Activated naive CD4-positive, alpha-beta T cell treated with anti-CD3 and anti-CD28 coated beads, Interleukin-2, amount 50 U/mL, for 24 hours (primary cell): ENCODE results near the gene PSME4.
"Not testable (repeated sequence)": the region's sequence is repeated elsewhere in the genome, so short reads cannot be mapped to it uniquely, and the experiment has no call there.

Source experiments
- H3K27ac Mint-ChIP-seq: one replicate; pipeline ENCODE4 v1.8.0; 2021; ENCODE audit warnings: mild to moderate bottlenecking, mixed read lengths
- H3K27me3 Mint-ChIP-seq: one replicate; pipeline ENCODE4 v1.8.0; 2021; ENCODE audit warnings: mixed read lengths
- H3K36me3 Mint-ChIP-seq: one replicate; pipeline ENCODE4 v1.8.0; 2021; ENCODE audit warnings: mixed read lengths
- H3K4me1 Mint-ChIP-seq: one replicate; pipeline ENCODE4 v1.8.0; 2021; ENCODE audit warnings: mixed read lengths
- H3K4me3 Mint-ChIP-seq: one replicate; pipeline ENCODE4 v1.8.0; 2021; ENCODE audit warnings: mild to moderate bottlenecking, mixed read lengths
- H3K9me3 Mint-ChIP-seq: one replicate; pipeline ENCODE4 v1.8.0; 2021; ENCODE audit warnings: mixed read lengths

PSME4 gene

GRCh38 chr2:53933329-53933728 lies 37.5 kb downstream of the PSME4 start:
- Mint-ChIP-seq H3K36me3 (peaks cover 29% of the 10 kb centered on the region), H3K27me3 (no peaks in the 10 kb centered on the region), H3K27ac (no peak overlapping the region), H3K4me3 (no peak overlapping the region), H3K9me3 (no peaks in the 10 kb centered on the region), H3K4me1 (peaks cover 3% of the 10 kb centered on the region)

GRCh38 chr2:53926321-53926720 lies 44.5 kb downstream of the PSME4 start:
- not testable (repeated sequence) for H3K4me3 Mint-ChIP-seq, H3K27me3 Mint-ChIP-seq, H3K27ac Mint-ChIP-seq, H3K9me3 Mint-ChIP-seq, H3K4me1 Mint-ChIP-seq
- H3K36me3 Mint-ChIP-seq = peaks cover 27% of the 10 kb centered on the region

GRCh38 chr2:53913721-53914120 lies 57.1 kb downstream of the PSME4 start:
- H3K4me1 Mint-ChIP-seq = peaks cover 23% of the 10 kb centered on the region
- no peak overlapping the region for H3K4me3 Mint-ChIP-seq
- H3K9me3 Mint-ChIP-seq = no peaks in the 10 kb centered on the region
- H3K27me3 Mint-ChIP-seq = no peaks in the 10 kb centered on the region
- peaks cover 19% of the 10 kb centered on the region for H3K36me3 Mint-ChIP-seq
- H3K27ac Mint-ChIP-seq = peak overlapping the region; percentile 12

- H3K9me3 Mint-ChIP-seq = no peaks in the 10 kb centered on the region
- H3K36me3 Mint-ChIP-seq = peaks cover 23% of the 10 kb centered on the region
- peaks cover 23% of the 10 kb centered on the region for H3K4me1 Mint-ChIP-seq
- no peak overlapping the region for H3K4me3 Mint-ChIP-seq
- H3K27me3 Mint-ChIP-seq = no peaks in the 10 kb centered on the region
- no peak overlapping the region for H3K27ac Mint-ChIP-seq
Observed at GRCh38 chr2:53911434-53912189, 59.2 kb downstream of the PSME4 start.

- peak overlapping the region; percentile 43 for H3K27ac Mint-ChIP-seq
- peaks cover 7% of the 10 kb centered on the region for H3K4me1 Mint-ChIP-seq
- H3K9me3 Mint-ChIP-seq = no peaks in the 10 kb centered on the region
- H3K27me3 Mint-ChIP-seq = no peaks in the 10 kb centered on the region
- H3K36me3 Mint-ChIP-seq = peaks cover 28% of the 10 kb centered on the region
- H3K4me3 Mint-ChIP-seq = no peak overlapping the region
Observed at GRCh38 chr2:53907582-53907981, 63.2 kb downstream of the PSME4 start.

GRCh38 chr2:53905396-53905795 lies 65.4 kb downstream of the PSME4 start:
- no peaks in the 10 kb centered on the region for H3K4me1 Mint-ChIP-seq
- H3K4me3 Mint-ChIP-seq = no peak overlapping the region
- H3K27me3 Mint-ChIP-seq = no peaks in the 10 kb centered on the region
- no peak overlapping the region for H3K27ac Mint-ChIP-seq
- no peaks in the 10 kb centered on the region for H3K9me3 Mint-ChIP-seq
- H3K36me3 Mint-ChIP-seq = peaks cover 29% of the 10 kb centered on the region

GRCh38 chr2:53903011-53903410 lies 67.8 kb downstream of the PSME4 start:
- no peaks in the 10 kb centered on the region for H3K9me3 Mint-ChIP-seq
- no peaks in the 10 kb centered on the region for H3K27me3 Mint-ChIP-seq
- no peak overlapping the region for H3K27ac Mint-ChIP-seq
- peaks cover 33% of the 10 kb centered on the region for H3K36me3 Mint-ChIP-seq
- no peak overlapping the region for H3K4me3 Mint-ChIP-seq
- H3K4me1 Mint-ChIP-seq = no peaks in the 10 kb centered on the region

GRCh38 chr2:53901192-53901591 lies 69.6 kb downstream of the PSME4 start:
- H3K4me1 Mint-ChIP-seq = no peaks in the 10 kb centered on the region
- H3K4me3 Mint-ChIP-seq = no peak overlapping the region
- no peaks in the 10 kb centered on the region for H3K9me3 Mint-ChIP-seq
- no peak overlapping the region for H3K27ac Mint-ChIP-seq
- no peaks in the 10 kb centered on the region for H3K27me3 Mint-ChIP-seq
- H3K36me3 Mint-ChIP-seq = peaks cover 28% of the 10 kb centered on the region

GRCh38 chr2:53896864-53897263 lies 73.9 kb downstream of the PSME4 start:
- Mint-ChIP-seq H3K27me3 (no peaks in the 10 kb centered on the region), H3K4me3 (no peak overlapping the region), H3K27ac (peak overlapping the region; percentile 14), H3K9me3 (no peaks in the 10 kb centered on the region), H3K36me3 (peaks cover 35% of the 10 kb centered on the region), H3K4me1 (no peaks in the 10 kb centered on the region)

- Mint-ChIP-seq H3K9me3 (no peaks in the 10 kb centered on the region), H3K4me1 (peaks cover 4% of the 10 kb centered on the region), H3K36me3 (peaks cover 34% of the 10 kb centered on the region), H3K4me3 (no peak overlapping the region), H3K27ac (no peak overlapping the region), H3K27me3 (no peaks in the 10 kb centered on the region)
Observed at GRCh38 chr2:53886406-53887280, 84.2 kb downstream of the PSME4 start.

- H3K4me1 Mint-ChIP-seq = peaks cover 4% of the 10 kb centered on the region
- H3K27ac Mint-ChIP-seq = no peak overlapping the region
- H3K9me3 Mint-ChIP-seq = no peaks in the 10 kb centered on the region
- no peak overlapping the region for H3K4me3 Mint-ChIP-seq
- no peaks in the 10 kb centered on the region for H3K27me3 Mint-ChIP-seq
- H3K36me3 Mint-ChIP-seq = peaks cover 38% of the 10 kb centered on the region
Observed at GRCh38 chr2:53884883-53885282, 85.9 kb downstream of the PSME4 start.

- no peaks in the 10 kb centered on the region for H3K9me3 Mint-ChIP-seq
- H3K36me3 Mint-ChIP-seq = peaks cover 31% of the 10 kb centered on the region
- no peak overlapping the region for H3K27ac Mint-ChIP-seq
- H3K27me3 Mint-ChIP-seq = no peaks in the 10 kb centered on the region
- H3K4me3 Mint-ChIP-seq = no peak overlapping the region
- peaks cover 4% of the 10 kb centered on the region for H3K4me1 Mint-ChIP-seq
Observed at GRCh38 chr2:53881986-53882385, 88.8 kb downstream of the PSME4 start.

GRCh38 chr2:53881360-53881759 lies 89.4 kb downstream of the PSME4 start:
- H3K36me3 Mint-ChIP-seq = peaks cover 26% of the 10 kb centered on the region
- H3K27me3 Mint-ChIP-seq = no peaks in the 10 kb centered on the region
- H3K9me3 Mint-ChIP-seq = no peaks in the 10 kb centered on the region
- H3K4me1 Mint-ChIP-seq = no peaks in the 10 kb centered on the region
- no peak overlapping the region for H3K27ac Mint-ChIP-seq
- H3K4me3 Mint-ChIP-seq = no peak overlapping the region

- peaks cover 26% of the 10 kb centered on the region for H3K36me3 Mint-ChIP-seq
- H3K27me3 Mint-ChIP-seq = no peaks in the 10 kb centered on the region
- H3K4me1 Mint-ChIP-seq = no peaks in the 10 kb centered on the region
- no peaks in the 10 kb centered on the region for H3K9me3 Mint-ChIP-seq
- no peak overlapping the region for H3K4me3 Mint-ChIP-seq
- no peak overlapping the region for H3K27ac Mint-ChIP-seq
Observed at GRCh38 chr2:53880756-53881155, 90.0 kb downstream of the PSME4 start.

GRCh38 chr2:53877556-53877955 lies 93.2 kb downstream of the PSME4 start:
- Mint-ChIP-seq H3K4me3 (no peak overlapping the region), H3K36me3 (peaks cover 21% of the 10 kb centered on the region), H3K4me1 (no peaks in the 10 kb centered on the region), H3K27me3 (no peaks in the 10 kb centered on the region), H3K9me3 (no peaks in the 10 kb centered on the region), H3K27ac (no peak overlapping the region)

- Mint-ChIP-seq H3K4me1 (no peaks in the 10 kb centered on the region), H3K27ac (no peak overlapping the region), H3K4me3 (no peak overlapping the region), H3K36me3 (peaks cover 20% of the 10 kb centered on the region), H3K27me3 (no peaks in the 10 kb centered on the region), H3K9me3 (no peaks in the 10 kb centered on the region)
Observed at GRCh38 chr2:53877112-53877511, 93.7 kb downstream of the PSME4 start.
